Kidney glomerular epithelial cell (primary cell): ENCODE results near the gene ANKRD44.

ENCODE experiments used
- DNase-seq: peaks from one replicate; lab custom pipeline; 2025; lab: John Stamatoyannopoulos, UW

Gene ANKRD44

GRCh38 chr2:197141702-197142473 lies 168.7 kb downstream of the ANKRD44 start:
- DNase-seq, result no peak

GRCh38 chr2:197140045-197140444 lies 170.5 kb downstream of the ANKRD44 start:
- no peak for DNase-seq

- no peak for DNase-seq
Observed at GRCh38 chr2:197138506-197138905, 172.1 kb downstream of the ANKRD44 start.

- no peak for DNase-seq
Observed at GRCh38 chr2:197137826-197138477, 172.6 kb downstream of the ANKRD44 start.

- DNase-seq, result peak; percentile 12
Observed at GRCh38 chr2:197137231-197137630, 173.3 kb downstream of the ANKRD44 start.

- DNase-seq, result no peak
Observed at GRCh38 chr2:197136452-197136851, 174.1 kb downstream of the ANKRD44 start.

GRCh38 chr2:197135806-197136205 lies 174.8 kb downstream of the ANKRD44 start:
- no peak for DNase-seq

GRCh38 chr2:197134206-197134605 lies 176.4 kb downstream of the ANKRD44 start:
- no peak for DNase-seq

- DNase-seq, result no peak
Observed at GRCh38 chr2:197131558-197131855, 179.1 kb downstream of the ANKRD44 start.

- DNase-seq, result no peak
Observed at GRCh38 chr2:197130318-197130717, 180.3 kb downstream of the ANKRD44 start.

- DNase-seq, result no peak
Observed at GRCh38 chr2:197128897-197129296, 181.7 kb downstream of the ANKRD44 start.

- DNase-seq, result no peak
Observed at GRCh38 chr2:197128126-197128525, 182.5 kb downstream of the ANKRD44 start.

- no peak for DNase-seq
Observed at GRCh38 chr2:197126630-197127352, 183.8 kb downstream of the ANKRD44 start.

GRCh38 chr2:197124639-197125390 lies 185.8 kb downstream of the ANKRD44 start:
- no peak for DNase-seq

- no peak for DNase-seq
Observed at GRCh38 chr2:197122821-197123220, 187.8 kb downstream of the ANKRD44 start.

GRCh38 chr2:197121756-197122385 lies 188.7 kb downstream of the ANKRD44 start:
- DNase-seq, result no peak

GRCh38 chr2:197121255-197121654 lies 189.3 kb downstream of the ANKRD44 start:
- DNase-seq, result no peak

- DNase-seq, result no peak
Observed at GRCh38 chr2:197116306-197116879, 194.2 kb downstream of the ANKRD44 start.

GRCh38 chr2:197115325-197115724 lies 195.3 kb downstream of the ANKRD44 start:
- no peak for DNase-seq

GRCh38 chr2:197113275-197113711 lies 197.3 kb downstream of the ANKRD44 start:
- peak; percentile 62 for DNase-seq

GRCh38 chr2:197109326-197109725 lies 201.3 kb downstream of the ANKRD44 start:
- DNase-seq, result no peak
